SK-N-SH treated with all-trans-retinoic acid at 6 μM for 48 hours (cell line): ENCODE measurements around the gene PARP1.

Experiments
- CSRNP3 ChIP-seq: fragments of 250-450 bp; sonication (Bioruptor Pico); IDR thresholded peaks from 2 replicates; pipeline ENCODE4 v1.5.1; 2021; ENCODE audit warnings: mild to moderate bottlenecking, moderate library complexity
- PATZ1 ChIP-seq: fragments of 250-450 bp; sonication (Bioruptor Pico); IDR thresholded peaks from 2 replicates; pipeline ENCODE4 v1.8.0; 2020; ENCODE audit warnings: mild to moderate bottlenecking, moderate library complexity, borderline replicate concordance
- RARB ChIP-seq: fragments of 250-450 bp; sonication (Bioruptor Pico); IDR thresholded peaks from 2 replicates; pipeline ENCODE4 v1.8.0; 2021; ENCODE audit warnings: mild to moderate bottlenecking, moderate library complexity
- TSHZ2 ChIP-seq: fragments of 250-450 bp; sonication (Bioruptor Pico); IDR thresholded peaks from 2 replicates; pipeline ENCODE4 v1.5.0; 2020; ENCODE audit warnings: mild to moderate bottlenecking, moderate library complexity
- ZFP30 ChIP-seq: fragments of 450-650 bp; formaldehyde crosslinking; IDR thresholded peaks from 2 replicates; pipeline ENCODE4 v1.5.0; 2022; ENCODE audit warnings: mild to moderate bottlenecking, moderate library complexity

- TF ChIP-seq ZFP30 = no peak
- no peak for TF ChIP-seq CSRNP3 (CRISPR knock-in tag)
- TF ChIP-seq RARB (CRISPR knock-in tag) = no peak
- no peak for TF ChIP-seq TSHZ2 (CRISPR knock-in tag)
- TF ChIP-seq PATZ1 = no peak
These were observed 46.5 kb upstream of the PARP1 start for GRCh38 chr1:226454349-226454748.
